Measurements from ENCODE around the gene FSIP2. TPM values are rescaled to one million over a fixed set of nuclear protein-coding genes. Genes with fewer than 3 reads are reported as not detected.

Gene FSIP2
- total RNA-seq, 1 donor from 2014 or later: 8.3 TPM

DNA sequence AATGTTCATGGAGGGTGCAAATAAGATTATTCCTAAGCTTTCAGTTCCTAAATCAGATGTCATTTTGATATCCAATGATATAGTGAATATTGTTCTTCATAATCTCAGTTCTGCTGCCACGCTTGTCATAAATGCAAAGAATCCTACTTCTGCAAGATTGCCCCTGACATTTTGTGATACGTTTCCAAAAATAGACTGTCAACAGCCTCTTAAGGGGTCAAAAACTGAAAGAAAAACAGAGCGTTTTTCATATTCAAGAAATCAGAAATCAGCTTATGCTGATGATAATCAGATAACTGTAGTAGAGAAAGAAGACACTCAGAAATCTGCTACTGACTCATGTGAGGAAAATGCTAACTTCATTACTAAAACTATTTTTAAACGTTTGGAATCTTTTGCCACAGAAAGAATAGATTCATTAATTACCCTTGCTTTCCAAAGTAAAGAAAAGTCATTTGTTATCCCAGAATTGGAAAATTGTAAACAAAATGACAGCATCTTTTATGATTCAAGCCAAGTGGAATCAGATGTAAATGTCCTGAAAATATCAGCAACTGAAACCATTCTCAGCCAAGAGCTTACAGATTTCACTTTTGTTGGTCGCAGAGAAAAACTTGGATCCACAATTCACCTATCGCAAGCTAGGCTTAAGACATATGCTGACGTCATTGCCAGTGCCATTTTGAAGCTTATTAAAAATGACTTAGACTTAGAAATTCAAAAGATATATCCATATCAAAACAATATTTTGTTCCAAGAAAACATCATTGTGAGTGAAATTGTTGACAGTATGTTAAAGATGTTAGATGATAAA lies 55.1 kb downstream of the FSIP2 start:
- Mint-ChIP-seq H3K27me3 (no peaks in the 10 kb centered on the region), H3K4me1 (ENCODE audit: unreplicated experiment) (no peaks in the 10 kb centered on the region), H3K27ac (no peak overlapping the region), H3K36me3 (no peaks in the 10 kb centered on the region), H3K4me3 (no peak overlapping the region), H3K9me3 (no peaks in the 10 kb centered on the region)
- TF ChIP-seq, protein P1, sequence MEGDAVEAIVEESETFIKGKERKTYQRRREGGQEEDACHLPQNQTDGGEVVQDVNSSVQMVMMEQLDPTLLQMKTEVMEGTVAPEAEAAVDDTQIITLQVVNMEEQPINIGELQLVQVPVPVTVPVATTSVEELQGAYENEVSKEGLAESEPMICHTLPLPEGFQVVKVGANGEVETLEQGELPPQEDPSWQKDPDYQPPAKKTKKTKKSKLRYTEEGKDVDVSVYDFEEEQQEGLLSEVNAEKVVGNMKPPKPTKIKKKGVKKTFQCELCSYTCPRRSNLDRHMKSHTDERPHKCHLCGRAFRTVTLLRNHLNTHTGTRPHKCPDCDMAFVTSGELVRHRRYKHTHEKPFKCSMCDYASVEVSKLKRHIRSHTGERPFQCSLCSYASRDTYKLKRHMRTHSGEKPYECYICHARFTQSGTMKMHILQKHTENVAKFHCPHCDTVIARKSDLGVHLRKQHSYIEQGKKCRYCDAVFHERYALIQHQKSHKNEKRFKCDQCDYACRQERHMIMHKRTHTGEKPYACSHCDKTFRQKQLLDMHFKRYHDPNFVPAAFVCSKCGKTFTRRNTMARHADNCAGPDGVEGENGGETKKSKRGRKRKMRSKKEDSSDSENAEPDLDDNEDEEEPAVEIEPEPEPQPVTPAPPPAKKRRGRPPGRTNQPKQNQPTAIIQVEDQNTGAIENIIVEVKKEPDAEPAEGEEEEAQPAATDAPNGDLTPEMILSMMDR (conservative IDR thresholded peaks at IDR 0.05): no peak
- no peak for DNase-seq (ENCODE audit: extremely low spot score, unreplicated experiment)

DNA sequence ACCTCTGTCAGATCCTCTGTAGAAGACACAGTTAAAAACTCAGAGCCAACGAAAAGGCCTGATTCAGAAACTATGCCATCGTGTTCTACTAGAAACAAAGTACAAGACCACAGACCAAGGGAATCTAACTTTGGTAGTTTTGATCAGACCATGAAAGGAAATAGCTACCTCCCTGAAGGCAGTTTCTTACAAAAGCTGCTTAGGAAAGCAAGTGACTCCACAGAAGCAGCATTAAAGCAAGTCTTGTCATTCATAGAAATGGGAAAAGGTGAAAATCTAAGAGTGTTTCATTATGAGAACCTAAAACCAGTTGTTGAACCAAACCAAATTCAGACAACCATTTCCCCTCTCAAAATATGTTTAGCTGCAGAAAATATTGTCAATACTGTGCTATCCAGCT lies 58.2 kb downstream of the FSIP2 start:
- TF ChIP-seq, protein P1 (conservative IDR thresholded peaks at IDR 0.05): no peak
- Mint-ChIP-seq H3K9me3 (no peaks in the 10 kb centered on the region), H3K27ac (no peak overlapping the region), H3K4me3 (no peak overlapping the region), H3K4me1 (ENCODE audit: unreplicated experiment) (no peaks in the 10 kb centered on the region), H3K27me3 (no peaks in the 10 kb centered on the region), H3K36me3 (no peaks in the 10 kb centered on the region)
- no peak for DNase-seq (ENCODE audit: extremely low spot score, unreplicated experiment)

DNA sequence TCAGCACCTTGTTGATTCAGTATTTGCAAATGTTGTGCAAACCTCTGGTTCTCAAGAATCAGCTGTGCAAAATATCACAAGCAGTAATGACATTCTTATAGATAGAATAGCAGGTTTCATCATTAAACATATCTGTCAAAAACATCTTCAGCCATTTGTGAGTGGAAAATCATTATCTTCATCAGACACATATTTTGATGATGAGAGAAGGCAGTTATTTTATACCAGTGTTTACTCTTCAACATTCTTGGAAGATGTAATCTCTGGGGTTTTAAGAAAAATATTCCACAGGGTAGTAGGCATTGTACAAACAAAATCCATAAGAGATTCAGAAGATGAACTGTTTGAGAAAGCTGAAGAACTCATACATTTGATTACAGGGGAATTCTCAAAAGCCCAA lies 64.3 kb downstream of the FSIP2 start:
- H3K27me3 Mint-ChIP-seq: no peaks in the 10 kb centered on the region

DNA sequence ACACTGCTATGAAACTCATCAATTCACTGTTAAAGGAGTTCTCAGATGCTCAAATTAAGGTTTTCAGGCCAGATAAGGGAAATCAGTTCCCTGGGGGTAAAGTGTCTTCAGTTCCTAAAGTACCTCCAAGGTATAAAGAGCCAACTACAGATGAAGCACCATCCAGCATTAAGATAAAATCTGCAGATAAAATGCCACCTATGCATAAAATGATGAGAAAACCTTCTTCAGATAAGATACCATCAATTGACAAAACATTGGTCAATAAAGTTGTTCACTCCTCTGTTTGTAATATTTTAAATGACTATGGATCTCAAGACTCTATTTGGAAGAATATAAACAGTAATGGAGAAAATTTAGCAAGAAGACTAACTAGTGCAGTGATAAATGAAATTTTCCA lies 68.2 kb downstream of the FSIP2 start:
- Mint-ChIP-seq H3K36me3 (no peaks in the 10 kb centered on the region), H3K4me3 (no peak overlapping the region), H3K27me3 (no peaks in the 10 kb centered on the region), H3K27ac (no peak overlapping the region), H3K4me1 (ENCODE audit: unreplicated experiment) (no peaks in the 10 kb centered on the region), H3K9me3 (peaks cover 9% of the 10 kb centered on the region)
- TF ChIP-seq, protein P1 (conservative IDR thresholded peaks at IDR 0.05): no peak
- no peak for DNase-seq (ENCODE audit: extremely low spot score, unreplicated experiment)

More for the DNA sequence above, 64.3 kb downstream of the FSIP2 start:
- Mint-ChIP-seq H3K9me3 (peaks cover 5% of the 10 kb centered on the region), H3K4me3 (no peak overlapping the region), H3K4me1 (ENCODE audit: unreplicated experiment) (no peaks in the 10 kb centered on the region), H3K36me3 (no peaks in the 10 kb centered on the region), H3K27ac (no peak overlapping the region)
- TF ChIP-seq, protein P1 (conservative IDR thresholded peaks at IDR 0.05): no peak
- no peak for DNase-seq (ENCODE audit: extremely low spot score, unreplicated experiment)

DNA sequence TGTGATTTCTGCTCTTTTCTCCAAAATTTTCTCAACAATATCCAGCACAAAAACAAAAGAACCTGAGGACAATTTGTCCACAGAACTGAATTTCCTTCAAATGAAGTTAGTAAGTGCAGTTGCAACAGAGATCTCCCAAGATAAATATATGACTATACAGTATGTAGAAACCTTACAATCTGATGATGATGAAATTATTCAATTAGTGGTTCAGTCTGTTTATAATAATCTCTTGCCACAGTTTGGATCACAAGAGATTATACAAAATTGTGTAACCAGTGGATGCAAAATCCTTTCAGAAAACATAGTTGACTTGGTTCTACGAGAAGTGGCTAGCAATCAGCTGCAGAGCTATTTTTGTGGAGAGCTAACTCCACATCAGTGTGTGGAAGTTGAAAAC lies 68.7 kb downstream of the FSIP2 start:
- no peaks in the 10 kb centered on the region for H3K27me3 Mint-ChIP-seq
- peaks cover 9% of the 10 kb centered on the region for H3K9me3 Mint-ChIP-seq
- H3K36me3 Mint-ChIP-seq: no peaks in the 10 kb centered on the region
- no peaks in the 10 kb centered on the region for H3K4me1 Mint-ChIP-seq (ENCODE audit: unreplicated experiment)
- no peak overlapping the region for H3K27ac Mint-ChIP-seq
- no peak overlapping the region for H3K4me3 Mint-ChIP-seq
- no peak for DNase-seq (ENCODE audit: extremely low spot score, unreplicated experiment)
- TF ChIP-seq, protein P1 (conservative IDR thresholded peaks at IDR 0.05): no peak
